GM10266 (cell line): Measurements from ENCODE around the gene GABRB1.

Experiments used
- DNase-seq: peaks from one replicate; pipeline ENCODE4 v3.0.0; 2012; ENCODE audit errors: extremely low spot score
- TF ChIP-seq, protein P1 (sequence below): IDR thresholded peaks from 2 replicates; pipeline ENCODE4 v1.5.1; 2012; ENCODE audit warnings: mild to moderate bottlenecking, low read depth; ENCODE audit not compliant: control insufficient read depth, insufficient read depth; ENCODE audit errors: missing control alignments

GABRB1 gene

DNA sequence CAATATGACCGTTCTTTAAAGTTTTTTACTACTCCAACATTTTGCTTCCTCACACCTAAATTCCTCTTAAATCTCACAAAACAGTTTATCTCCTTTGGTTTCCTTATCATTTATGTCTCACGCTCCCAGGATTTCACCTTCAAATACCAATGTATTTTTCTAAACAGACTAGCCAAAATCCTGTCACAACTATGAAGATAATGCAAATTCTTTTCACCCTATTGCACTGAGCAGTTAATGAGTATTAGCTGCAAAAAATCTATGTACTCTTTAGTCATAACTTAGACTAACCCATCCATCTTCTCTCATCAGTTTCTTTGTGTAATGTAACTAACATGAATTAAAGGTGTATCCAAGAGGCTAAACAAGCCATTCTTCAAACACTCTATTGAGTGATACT is 280.8 kb downstream of the GABRB1 start:
- DNase-seq = no peak
- TF ChIP-seq, protein P1, sequence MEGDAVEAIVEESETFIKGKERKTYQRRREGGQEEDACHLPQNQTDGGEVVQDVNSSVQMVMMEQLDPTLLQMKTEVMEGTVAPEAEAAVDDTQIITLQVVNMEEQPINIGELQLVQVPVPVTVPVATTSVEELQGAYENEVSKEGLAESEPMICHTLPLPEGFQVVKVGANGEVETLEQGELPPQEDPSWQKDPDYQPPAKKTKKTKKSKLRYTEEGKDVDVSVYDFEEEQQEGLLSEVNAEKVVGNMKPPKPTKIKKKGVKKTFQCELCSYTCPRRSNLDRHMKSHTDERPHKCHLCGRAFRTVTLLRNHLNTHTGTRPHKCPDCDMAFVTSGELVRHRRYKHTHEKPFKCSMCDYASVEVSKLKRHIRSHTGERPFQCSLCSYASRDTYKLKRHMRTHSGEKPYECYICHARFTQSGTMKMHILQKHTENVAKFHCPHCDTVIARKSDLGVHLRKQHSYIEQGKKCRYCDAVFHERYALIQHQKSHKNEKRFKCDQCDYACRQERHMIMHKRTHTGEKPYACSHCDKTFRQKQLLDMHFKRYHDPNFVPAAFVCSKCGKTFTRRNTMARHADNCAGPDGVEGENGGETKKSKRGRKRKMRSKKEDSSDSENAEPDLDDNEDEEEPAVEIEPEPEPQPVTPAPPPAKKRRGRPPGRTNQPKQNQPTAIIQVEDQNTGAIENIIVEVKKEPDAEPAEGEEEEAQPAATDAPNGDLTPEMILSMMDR = no peak

DNA sequence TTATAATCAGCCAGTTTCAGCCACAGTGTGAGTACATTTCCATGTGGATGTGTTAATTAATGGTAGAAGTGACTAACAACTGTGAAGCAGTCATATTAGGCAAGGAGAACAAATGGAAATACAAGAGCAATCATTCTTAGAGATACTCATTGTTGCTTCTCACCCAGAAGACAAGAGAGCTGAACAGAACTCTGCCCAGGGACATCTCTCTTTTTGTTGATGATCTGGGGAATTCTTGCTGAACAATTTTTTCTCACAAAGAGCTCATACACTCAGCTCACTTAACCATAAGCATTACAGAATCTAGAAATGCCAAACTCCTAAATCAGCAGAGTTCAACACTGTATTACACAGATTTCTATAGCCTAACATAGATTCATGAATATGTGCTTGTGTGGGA is 282.0 kb downstream of the GABRB1 start:
- no peak for DNase-seq
- TF ChIP-seq, protein P1 = no peak

DNA sequence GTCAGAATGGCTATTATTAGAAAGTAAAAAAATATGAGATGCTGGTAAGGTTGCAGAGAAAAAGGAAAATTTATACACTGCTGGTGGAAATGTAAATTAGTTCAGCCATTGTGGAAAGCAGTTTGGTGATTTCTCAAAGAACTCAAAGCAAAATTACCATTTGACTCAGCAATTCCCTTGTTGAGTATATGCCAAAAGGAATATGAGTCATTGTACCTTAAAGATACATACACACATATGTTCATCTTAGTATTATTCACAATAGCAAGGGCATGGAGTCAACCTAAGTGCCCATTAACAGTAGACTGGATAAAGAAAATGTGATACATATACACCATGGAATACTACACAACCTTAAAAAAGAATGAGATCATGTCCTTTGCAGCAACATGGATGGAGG is 284.0 kb downstream of the GABRB1 start:
- DNase-seq = no peak

DNA sequence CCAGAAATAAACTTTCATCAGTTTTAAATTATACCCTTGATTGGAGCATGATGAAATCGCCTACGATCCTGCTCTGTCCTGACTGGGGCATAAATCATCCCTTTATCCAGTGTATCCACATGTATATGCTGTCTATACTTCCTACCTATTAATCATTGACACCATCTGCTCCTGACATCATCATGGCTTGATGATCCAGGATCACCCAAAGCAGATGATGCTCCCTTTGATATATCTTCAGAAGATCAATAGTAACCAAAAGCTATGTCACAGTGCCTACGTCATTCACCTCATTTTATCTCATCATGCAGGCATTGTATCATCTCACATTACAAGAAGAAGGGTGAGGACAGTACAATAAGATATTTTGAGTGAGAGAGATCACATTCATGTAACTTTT is 294.7 kb downstream of the GABRB1 start:
- DNase-seq = no peak
- TF ChIP-seq, protein P1 = no peak

More for the DNA sequence above, 284.0 kb downstream of the GABRB1 start:
- TF ChIP-seq, protein P1 = no peak

DNA sequence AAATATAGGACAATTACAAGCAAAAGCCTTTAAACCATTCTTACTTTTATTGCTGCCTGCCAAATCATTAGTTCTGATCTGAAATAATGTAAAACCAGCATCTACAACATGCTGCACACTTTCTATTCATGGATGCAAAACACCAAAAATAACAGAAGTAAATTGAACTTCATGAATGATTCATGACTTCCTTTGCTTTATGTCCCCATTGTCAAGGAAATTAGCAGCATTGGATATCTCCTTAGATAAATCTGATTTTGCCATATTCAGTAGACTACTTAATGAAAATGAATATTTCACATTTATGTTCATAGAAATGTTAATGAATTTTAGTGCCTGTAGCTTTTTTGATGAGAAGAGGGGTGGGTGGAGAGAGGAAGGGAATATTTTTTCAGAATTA is 299.5 kb downstream of the GABRB1 start:
- TF ChIP-seq, protein P1 = no peak
- DNase-seq = no peak

DNA sequence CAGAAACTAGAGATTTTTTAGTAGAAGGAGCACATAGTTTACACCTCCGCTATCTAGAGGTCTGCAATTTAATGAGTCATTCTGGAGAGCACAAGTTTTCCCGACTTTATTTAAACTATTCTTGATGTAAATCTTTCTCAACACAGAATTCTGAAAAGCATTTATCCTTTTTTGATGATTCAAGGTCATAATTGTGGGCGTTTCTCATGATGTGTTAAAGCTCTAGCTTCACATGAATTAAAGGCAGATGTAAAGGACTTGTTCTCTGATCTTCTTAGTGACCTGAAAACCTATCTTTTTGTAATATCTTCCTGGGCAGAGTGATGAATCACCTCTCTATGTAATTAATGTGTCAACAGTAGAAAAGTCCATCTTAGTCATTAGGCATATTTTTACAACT is 303.3 kb downstream of the GABRB1 start:
- DNase-seq = no peak
- TF ChIP-seq, protein P1 = no peak

DNA sequence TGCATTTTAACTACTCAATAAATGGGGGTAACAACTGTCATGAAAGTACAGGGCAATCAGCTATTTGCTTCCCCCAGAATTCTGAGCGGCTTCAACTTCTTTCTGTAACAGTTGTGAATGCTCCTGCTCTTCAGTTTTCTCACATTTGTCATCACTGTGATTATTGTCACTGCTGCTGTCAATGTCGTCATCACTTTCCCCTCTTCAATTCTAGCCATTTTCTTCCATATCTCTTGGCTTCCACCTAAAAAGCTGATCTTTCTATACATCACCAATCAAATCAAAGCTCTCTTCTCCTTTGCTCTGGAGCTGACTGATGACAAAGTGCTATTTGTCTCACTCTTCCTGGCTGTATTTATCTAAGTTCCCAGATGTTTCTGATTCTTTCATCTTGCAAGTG is 306.5 kb downstream of the GABRB1 start:
- TF ChIP-seq, protein P1 = no peak
- no peak for DNase-seq
